ENCODE measurements around the gene EPHA3. TPM values are rescaled to one million over a fixed set of nuclear protein-coding genes. Genes with fewer than 3 reads are reported as not detected.

Gene EPHA3
- total RNA-seq, 1 donor from 2014 or later, result 0.17 TPM

- Mint-ChIP-seq H3K36me3 (ENCODE audit: insufficient read depth) (no peaks in the 10 kb centered on the region), H3K27ac (no peak overlapping the region), H3K9me3 (ENCODE audit: low read depth) (no peaks in the 10 kb centered on the region), H3K27me3 (no peaks in the 10 kb centered on the region), H3K4me3 (ENCODE audit: low read depth) (no peak overlapping the region), H3K4me1 (ENCODE audit: low read depth) (no peaks in the 10 kb centered on the region)
- DNase-seq (ENCODE audit: low spot score, unreplicated experiment), result no peak
- TF ChIP-seq, protein P1, sequence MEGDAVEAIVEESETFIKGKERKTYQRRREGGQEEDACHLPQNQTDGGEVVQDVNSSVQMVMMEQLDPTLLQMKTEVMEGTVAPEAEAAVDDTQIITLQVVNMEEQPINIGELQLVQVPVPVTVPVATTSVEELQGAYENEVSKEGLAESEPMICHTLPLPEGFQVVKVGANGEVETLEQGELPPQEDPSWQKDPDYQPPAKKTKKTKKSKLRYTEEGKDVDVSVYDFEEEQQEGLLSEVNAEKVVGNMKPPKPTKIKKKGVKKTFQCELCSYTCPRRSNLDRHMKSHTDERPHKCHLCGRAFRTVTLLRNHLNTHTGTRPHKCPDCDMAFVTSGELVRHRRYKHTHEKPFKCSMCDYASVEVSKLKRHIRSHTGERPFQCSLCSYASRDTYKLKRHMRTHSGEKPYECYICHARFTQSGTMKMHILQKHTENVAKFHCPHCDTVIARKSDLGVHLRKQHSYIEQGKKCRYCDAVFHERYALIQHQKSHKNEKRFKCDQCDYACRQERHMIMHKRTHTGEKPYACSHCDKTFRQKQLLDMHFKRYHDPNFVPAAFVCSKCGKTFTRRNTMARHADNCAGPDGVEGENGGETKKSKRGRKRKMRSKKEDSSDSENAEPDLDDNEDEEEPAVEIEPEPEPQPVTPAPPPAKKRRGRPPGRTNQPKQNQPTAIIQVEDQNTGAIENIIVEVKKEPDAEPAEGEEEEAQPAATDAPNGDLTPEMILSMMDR (IDR thresholded peaks at IDR 0.05; ENCODE audit: unreplicated experiment), result no peak
Measured at GRCh38 chr3:89446593-89446992, 339.2 kb downstream of the EPHA3 start.

DNA sequence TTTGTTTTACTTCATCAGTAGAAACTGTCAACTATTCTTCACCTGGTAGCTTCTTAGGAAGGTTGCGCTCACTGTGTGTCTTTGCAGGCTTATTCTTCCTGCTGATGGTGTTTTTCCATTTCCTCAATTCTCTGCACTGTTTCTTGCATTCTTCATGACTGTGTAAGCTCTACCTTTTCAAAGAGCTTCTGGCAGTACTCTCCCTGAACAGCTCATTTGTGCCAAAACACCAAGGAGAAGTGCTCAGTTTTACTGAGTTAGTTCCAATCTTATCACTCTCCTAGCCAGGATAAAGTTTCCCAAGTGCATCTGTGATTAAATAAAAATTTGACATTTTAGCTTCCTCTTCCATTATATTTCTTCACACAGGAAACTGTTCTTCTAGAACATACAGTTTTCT, 339.8 kb downstream of the EPHA3 start:
- no peak overlapping the region for H3K4me3 Mint-ChIP-seq (ENCODE audit: low read depth)
- no peaks in the 10 kb centered on the region for H3K36me3 Mint-ChIP-seq (ENCODE audit: insufficient read depth)

DNA sequence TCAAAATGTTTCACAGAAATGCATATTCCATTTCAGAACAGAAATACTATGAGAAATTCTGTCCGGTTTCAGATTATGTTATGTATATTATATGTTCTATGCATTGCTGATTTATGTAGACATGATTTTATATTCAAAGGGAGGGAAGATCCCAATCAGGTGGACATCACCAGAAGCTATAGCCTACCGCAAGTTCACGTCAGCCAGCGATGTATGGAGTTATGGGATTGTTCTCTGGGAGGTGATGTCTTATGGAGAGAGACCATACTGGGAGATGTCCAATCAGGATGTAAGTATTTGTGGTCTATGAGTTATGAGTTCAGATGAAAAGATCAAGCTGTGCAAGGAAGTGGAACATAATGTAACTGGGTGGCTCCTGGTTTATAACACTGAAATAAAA, 341.7 kb downstream of the EPHA3 start:
- Mint-ChIP-seq H3K27me3 (no peaks in the 10 kb centered on the region), H3K4me3 (ENCODE audit: low read depth) (no peak overlapping the region), H3K36me3 (ENCODE audit: insufficient read depth) (no peaks in the 10 kb centered on the region), H3K4me1 (ENCODE audit: low read depth) (peaks cover under 1% of the 10 kb centered on the region), H3K9me3 (ENCODE audit: low read depth) (no peaks in the 10 kb centered on the region), H3K27ac (no peak overlapping the region)
- TF ChIP-seq, protein P1 (IDR thresholded peaks at IDR 0.05; ENCODE audit: unreplicated experiment), result no peak
- DNase-seq (ENCODE audit: low spot score, unreplicated experiment), result no peak

More for the DNA sequence above, 339.8 kb downstream of the EPHA3 start:
- no peak for DNase-seq (ENCODE audit: low spot score, unreplicated experiment)
- Mint-ChIP-seq H3K27me3 (no peaks in the 10 kb centered on the region), H3K27ac (no peak overlapping the region), H3K4me1 (ENCODE audit: low read depth) (no peaks in the 10 kb centered on the region), H3K9me3 (ENCODE audit: low read depth) (no peaks in the 10 kb centered on the region)
- TF ChIP-seq, protein P1 (IDR thresholded peaks at IDR 0.05; ENCODE audit: unreplicated experiment), result no peak

- Mint-ChIP-seq H3K4me3 (ENCODE audit: low read depth) (no peak overlapping the region), H3K27ac (no peak overlapping the region), H3K9me3 (ENCODE audit: low read depth) (no peaks in the 10 kb centered on the region), H3K36me3 (ENCODE audit: insufficient read depth) (no peaks in the 10 kb centered on the region), H3K27me3 (no peaks in the 10 kb centered on the region), H3K4me1 (ENCODE audit: low read depth) (peaks cover 3% of the 10 kb centered on the region)
- TF ChIP-seq, protein P1 (IDR thresholded peaks at IDR 0.05; ENCODE audit: unreplicated experiment), result no peak
- no peak for DNase-seq (ENCODE audit: low spot score, unreplicated experiment)
Measured at GRCh38 chr3:89452066-89452465, 344.6 kb downstream of the EPHA3 start.

GRCh38 chr3:89455240-89455639, 347.8 kb downstream of the EPHA3 start:
- Mint-ChIP-seq H3K27ac (no peak overlapping the region), H3K27me3 (no peaks in the 10 kb centered on the region), H3K36me3 (ENCODE audit: insufficient read depth) (no peaks in the 10 kb centered on the region), H3K4me1 (ENCODE audit: low read depth) (peaks cover 3% of the 10 kb centered on the region), H3K9me3 (ENCODE audit: low read depth) (peaks cover 5% of the 10 kb centered on the region), H3K4me3 (ENCODE audit: low read depth) (no peak overlapping the region)
- no peak for DNase-seq (ENCODE audit: low spot score, unreplicated experiment)
- TF ChIP-seq, protein P1 (IDR thresholded peaks at IDR 0.05; ENCODE audit: unreplicated experiment), result no peak

Data from progenitor cell of endocrine pancreas (in vitro differentiated cells).